HL-60 (cell line): Measurements from ENCODE around the gene MRAP2.
A peak's percentile ranks its signal among the peaks of the same experiment; 100 is the strongest.

Source experiments
- DNase-seq, 2 experiments: peaks; one replicate each; pipeline ENCODE4 v3.0.0-alpha.2; 2010 to 2020; ENCODE audit warnings: low read depth in 1 of 2, low spot score in 1 of 2
- H3K27ac ChIP-seq: fragments of 250-450 bp; sonication (Bioruptor Pico); replicated peaks from 2 replicates; pipeline ENCODE4 v1.5.1; 2020; ENCODE audit warnings: mild to moderate bottlenecking, moderate library complexity
- H3K27me3 ChIP-seq: fragments of 250-450 bp; sonication (Bioruptor Pico); 2 replicates; pipeline ENCODE4 v1.5.1; 2021; ENCODE audit warnings: mild to moderate bottlenecking, moderate library complexity; ENCODE audit not compliant: insufficient read depth, poor library complexity, severe bottlenecking
- H3K4me3 ChIP-seq: replicated peaks from 2 replicates; pipeline ENCODE4 v1.5.1; 2011; ENCODE audit warnings: mild to moderate bottlenecking, control low read depth, low read length; ENCODE audit not compliant: insufficient read depth
- CTCF ChIP-seq: IDR thresholded peaks from one replicate; pipeline ENCODE4 v1.5.1; 2011; ENCODE audit warnings: low read length, control low read depth, inconsistent platforms; ENCODE audit not compliant: insufficient read depth
- GABPA ChIP-seq: IDR thresholded peaks from 2 replicates; pipeline ENCODE4 v1.6.1; 2012; ENCODE audit warnings: low read depth
- POLR2AphosphoS5 ChIP-seq: IDR thresholded peaks from 2 replicates; pipeline ENCODE4 v1.6.1; 2012; ENCODE audit warnings: low read depth
- REST ChIP-seq: IDR thresholded peaks from 2 replicates; pipeline ENCODE4 v1.6.1; 2012; ENCODE audit warnings: low read depth; ENCODE audit not compliant: insufficient replicate concordance
- SPI1 ChIP-seq: IDR thresholded peaks from 2 replicates; pipeline ENCODE4 v1.6.1; 2012; ENCODE audit warnings: low read depth, mild to moderate bottlenecking, borderline replicate concordance

Gene MRAP2

GRCh38 chr6:84046755-84047154, 13.2 kb downstream of the MRAP2 start:
- no peak for DNase-seq
- no peak for TF ChIP-seq REST
- TF ChIP-seq SPI1: no peak
- TF ChIP-seq CTCF: no peak
- no peak for TF ChIP-seq GABPA
- TF ChIP-seq POLR2AphosphoS5: no peak
- Histone ChIP-seq H3K4me3 (no peak overlapping the region), H3K27me3 (no peaks in the 10 kb centered on the region), H3K27ac (no peak overlapping the region)

- no peak for DNase-seq
- TF ChIP-seq CTCF (no peak), SPI1 (no peak), REST (no peak), GABPA (no peak), POLR2AphosphoS5 (no peak)
- Histone ChIP-seq H3K4me3 (no peak overlapping the region), H3K27ac (no peak overlapping the region), H3K27me3 (no peaks in the 10 kb centered on the region)
These were observed 15.0 kb downstream of the MRAP2 start for GRCh38 chr6:84048588-84048987.

- Histone ChIP-seq H3K27ac (no peak overlapping the region), H3K4me3 (no peak overlapping the region), H3K27me3 (no peaks in the 10 kb centered on the region)
- no peak for TF ChIP-seq CTCF
- no peak for TF ChIP-seq SPI1
- TF ChIP-seq GABPA: no peak
- DNase-seq: peak in 1 of 2 experiments; percentile 9
These were observed 16.8 kb downstream of the MRAP2 start for GRCh38 chr6:84050408-84050807.

- no peak for DNase-seq
- Histone ChIP-seq H3K27ac (no peak overlapping the region), H3K4me3 (no peak overlapping the region), H3K27me3 (no peaks in the 10 kb centered on the region)
- no peak for TF ChIP-seq GABPA
- TF ChIP-seq REST: no peak
- TF ChIP-seq SPI1: no peak
- TF ChIP-seq CTCF: no peak
- TF ChIP-seq POLR2AphosphoS5: no peak
These were observed 18.8 kb downstream of the MRAP2 start for GRCh38 chr6:84052204-84052882.
